NCI-H345 treated with DMSO at 0.1 percent for 48 hours (cell line): Measurements from ENCODE around the gene SCUBE3.
A peak's percentile ranks its signal among the peaks of the same experiment; 100 is the strongest.

ENCODE experiments used
- DNase-seq: peaks from one replicate; lab custom pipeline; 2025; ENCODE audit not compliant: unreplicated experiment; lab: John Stamatoyannopoulos, UW

SCUBE3 gene

DNA sequence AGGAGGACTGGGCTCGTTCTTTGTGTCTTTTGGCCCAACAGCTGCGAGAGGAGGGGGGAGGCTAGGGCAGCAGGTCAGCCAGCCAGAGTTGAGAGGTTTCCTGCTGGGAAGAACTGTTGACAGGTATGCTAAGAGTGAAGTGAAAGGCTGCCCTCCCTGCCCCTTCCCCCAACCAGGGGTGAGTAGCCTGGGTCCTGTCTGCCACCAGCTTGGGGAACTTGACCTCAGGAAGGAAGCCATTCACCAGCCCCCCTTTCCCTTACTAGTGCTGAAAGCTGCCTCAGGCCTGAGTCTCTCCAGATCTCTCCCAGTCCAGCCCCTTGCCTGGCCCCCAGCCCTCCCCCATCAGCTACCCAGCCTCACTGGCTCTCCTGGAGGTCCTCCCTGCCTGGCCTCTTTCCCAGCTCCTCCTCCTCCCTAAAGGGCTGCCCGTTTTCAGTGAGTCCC lies 25.1 kb downstream of the SCUBE3 start:
- no peak for DNase-seq

- DNase-seq: no peak
These were observed 25.8 kb downstream of the SCUBE3 start for GRCh38 chr6:35239581-35239980.

GRCh38 chr6:35240838-35241801 lies 27.4 kb downstream of the SCUBE3 start:
- peak; percentile 31 for DNase-seq

- DNase-seq: no peak
These were observed 28.7 kb downstream of the SCUBE3 start for GRCh38 chr6:35242486-35242885.

DNA sequence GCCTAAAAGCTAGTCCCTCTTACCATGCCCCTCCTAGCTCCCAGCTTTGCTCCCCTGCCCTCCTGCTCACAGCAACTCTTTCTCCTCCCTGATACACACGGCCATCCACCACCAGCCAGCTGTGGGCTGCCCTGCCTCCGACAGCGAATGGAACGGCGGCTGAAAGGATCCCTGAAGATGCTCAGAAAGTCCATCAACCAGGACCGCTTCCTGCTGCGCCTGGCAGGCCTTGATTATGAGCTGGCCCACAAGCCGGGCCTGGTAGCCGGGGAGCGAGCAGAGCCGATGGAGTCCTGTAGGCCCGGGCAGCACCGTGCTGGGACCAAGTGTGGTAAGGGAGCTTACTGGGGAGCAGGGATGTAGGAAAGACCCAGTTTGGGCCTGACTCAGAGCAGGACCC lies 29.1 kb downstream of the SCUBE3 start:
- no peak for DNase-seq

GRCh38 chr6:35243386-35243958 lies 29.7 kb downstream of the SCUBE3 start:
- no peak for DNase-seq

- DNase-seq: no peak
These were observed 30.8 kb downstream of the SCUBE3 start for GRCh38 chr6:35244551-35244950.

- DNase-seq: no peak
These were observed 34.0 kb downstream of the SCUBE3 start for GRCh38 chr6:35247642-35248231.

GRCh38 chr6:35248300-35248699 lies 34.5 kb downstream of the SCUBE3 start:
- no peak for DNase-seq

DNA sequence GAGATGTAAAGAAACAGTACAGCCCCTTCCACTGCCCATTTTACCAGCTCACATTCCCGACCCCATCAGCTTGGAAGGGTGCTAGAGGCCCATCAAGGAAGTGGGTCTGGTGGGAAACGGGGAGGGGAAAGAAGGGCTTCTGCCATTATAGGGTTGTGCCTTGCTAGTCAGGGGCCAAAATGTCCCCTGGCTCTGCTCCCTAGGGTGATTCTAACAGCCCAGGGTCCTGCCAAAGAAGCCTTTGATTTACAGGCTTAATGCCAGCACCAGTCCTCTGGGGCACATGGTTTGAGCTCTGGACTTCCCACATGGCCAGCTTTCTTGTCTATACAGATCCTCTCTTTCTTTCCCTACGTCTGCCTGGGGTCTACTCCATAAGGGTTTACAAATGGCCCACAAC lies 35.2 kb downstream of the SCUBE3 start:
- DNase-seq: no peak

- DNase-seq: no peak
These were observed 38.2 kb downstream of the SCUBE3 start for GRCh38 chr6:35251949-35252348.

DNA sequence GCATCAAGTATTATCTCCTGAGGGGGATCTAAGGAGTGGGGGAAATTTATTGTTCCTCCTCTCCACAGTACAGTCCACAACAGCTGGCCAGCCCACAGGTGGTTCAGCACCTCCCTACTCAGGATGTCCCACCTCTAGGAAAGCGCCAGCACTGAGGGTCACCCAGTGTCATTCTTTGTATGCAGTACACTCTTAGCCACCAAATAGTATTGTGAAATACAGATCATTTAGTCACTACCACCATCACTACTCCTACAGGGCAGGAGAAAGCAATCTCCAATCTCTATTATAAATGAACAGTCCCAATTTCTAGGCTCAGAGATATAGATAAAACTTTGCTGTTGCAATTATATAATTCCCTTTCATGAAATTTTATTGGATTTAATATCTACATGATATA lies 39.5 kb downstream of the SCUBE3 start:
- no peak for DNase-seq

GRCh38 chr6:35258336-35258735 lies 44.6 kb downstream of the SCUBE3 start:
- no peak for DNase-seq

GRCh38 chr6:35258858-35259193 lies 45.1 kb downstream of the SCUBE3 start:
- peak; percentile 72 for DNase-seq

GRCh38 chr6:35259194-35259947 lies 45.6 kb downstream of the SCUBE3 start, which contains the start of gene ZNF76:
TSS of gene ZNF76 (plus strand) at chr6:35259735. CDS start at chr6:35281152, 21,417 bp downstream.
- peak; percentile 93 for DNase-seq

DNA sequence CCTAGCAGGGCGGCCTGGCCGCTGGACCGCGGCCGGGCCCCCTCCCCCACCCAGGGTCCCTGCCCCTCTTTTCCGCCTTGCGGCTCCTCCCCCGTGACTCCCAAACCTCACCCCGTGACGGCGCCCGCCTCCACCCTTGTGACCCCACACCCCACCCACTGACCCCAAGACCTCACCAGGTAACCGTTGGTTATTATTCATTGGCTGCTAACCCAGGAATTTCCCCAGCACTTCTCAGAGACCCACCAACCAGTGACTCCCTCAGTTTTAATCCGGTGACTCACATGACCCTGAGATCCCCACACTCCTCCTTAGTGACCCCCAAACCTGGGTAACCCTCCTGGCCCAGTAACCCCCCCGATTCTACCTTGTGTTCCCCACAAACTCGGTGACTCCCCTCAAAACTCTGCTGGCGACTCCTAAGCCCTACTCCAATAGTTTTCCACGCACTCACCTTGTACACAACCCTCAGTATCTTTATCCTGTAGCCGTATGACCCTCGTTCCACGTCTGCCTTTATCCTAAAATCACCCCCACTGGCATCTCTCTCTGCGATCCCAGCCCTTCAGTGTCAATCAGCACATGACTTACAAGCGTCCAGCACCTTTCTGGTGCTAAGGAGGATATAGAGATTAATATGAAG lies 46.3 kb downstream of the SCUBE3 start:
- DNase-seq: no peak

GRCh38 chr6:35260591-35261570 lies 47.1 kb downstream of the SCUBE3 start:
- no peak for DNase-seq

- DNase-seq: no peak
These were observed 48.8 kb downstream of the SCUBE3 start for GRCh38 chr6:35262596-35262995.

DNA sequence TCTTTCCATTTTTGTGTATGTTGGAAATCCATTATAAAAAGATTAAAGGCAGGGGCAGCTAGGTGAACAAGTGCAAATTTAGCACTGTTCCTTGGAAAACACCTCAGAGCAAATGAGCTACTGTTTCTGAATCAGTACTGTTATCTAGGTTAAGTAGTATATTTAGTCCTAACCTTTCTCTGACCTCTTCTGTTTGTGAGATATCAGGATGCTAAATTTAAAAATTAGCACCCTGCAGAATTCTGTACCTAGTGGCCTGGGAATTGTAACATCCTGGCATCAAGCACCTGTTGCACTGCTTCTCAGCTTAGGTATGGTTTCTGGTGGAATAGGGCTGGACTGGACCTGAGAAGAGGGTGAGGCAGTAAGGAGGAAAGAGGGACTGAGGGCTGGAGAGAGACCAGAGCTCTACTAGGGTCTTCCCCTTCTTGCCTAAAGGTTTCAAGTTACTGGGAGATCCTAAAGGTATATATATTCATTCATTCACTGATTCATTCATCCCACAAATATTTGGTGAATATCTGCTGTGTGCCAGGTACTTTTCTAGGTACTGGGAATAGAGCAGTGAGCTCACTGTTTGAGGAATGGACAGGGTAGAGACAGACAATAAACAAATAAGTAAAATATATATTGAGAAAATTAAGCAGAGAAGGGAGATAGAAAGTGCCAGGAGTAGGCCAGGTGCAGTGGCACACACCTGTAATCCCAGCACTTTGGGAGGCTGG lies 51.0 kb downstream of the SCUBE3 start:
- no peak for DNase-seq
